Lower lobe of right lung (tissue), 2 donors: ENCODE results near the gene HCAR2. TPM values are rescaled to one million over a fixed set of nuclear protein-coding genes. Genes with fewer than 3 reads are reported as not detected.
"Not testable (repeated sequence)": the region's sequence is repeated elsewhere in the genome, so short reads cannot be mapped to it uniquely, and the experiment has no call there.

Experiments
- ATAC-seq, 2 donors: fragments of 200-7000 bp; cut with Tn5 transposase; one replicate each; pipeline ENCODE4 v1.9.1; 2020 to 2022; ENCODE audit warnings: mild to moderate bottlenecking in 2 of 2, moderate library complexity in 2 of 2
- DNase-seq: peaks from one replicate; pipeline ENCODE4 v3.0.0-alpha.2; 2020
- H3K27ac ChIP-seq: fragments of 200-600 bp; one replicate; pipeline ENCODE4 v1.8.0; 2022
- H3K27me3 ChIP-seq: fragments of 200-600 bp; one replicate; pipeline ENCODE4 v1.8.0; 2022; ENCODE audit warnings: low read depth
- H3K36me3 ChIP-seq: fragments of 200-600 bp; one replicate; pipeline ENCODE4 v1.8.0; 2022; ENCODE audit warnings: mild to moderate bottlenecking
- H3K4me1 ChIP-seq: fragments of 200-600 bp; one replicate; pipeline ENCODE4 v1.8.0; 2022
- H3K4me3 ChIP-seq: fragments of 200-600 bp; one replicate; pipeline ENCODE4 v1.8.0; 2022; ENCODE audit warnings: mild to moderate bottlenecking
- H3K9me3 ChIP-seq: fragments of 200-600 bp; one replicate; pipeline ENCODE4 v1.8.0; 2022
- intact Hi-C: fragments of 100-400 bp; cut with DNase I; formaldehyde crosslinking; loops from one replicate; pipeline ENCODE4 v1.11.0; 2022
- total RNA-seq: library from RNA; stranded (reverse); fragmentation: NEBNext Ultra II Directional; extraction: Animal tissue kit (Norgen Biotek cat#: 25700); gene quantifications from one replicate; pipeline ENCODE4 v1.2.1, GENCODE V29; 2021
- TF ChIP-seq, protein P1 (sequence below): fragments of 200-600 bp; IDR thresholded peaks from one replicate; pipeline ENCODE4 v1.8.0; 2022; ENCODE audit warnings: antibody characterized with exemption, mild to moderate bottlenecking
- donor health status: DM: no; HTN: yes; CAD: no; lungs with severe emphysema.

Gene HCAR2
- total RNA-seq, 1 donor from 2014 or later, result 26.2 TPM

DNA sequence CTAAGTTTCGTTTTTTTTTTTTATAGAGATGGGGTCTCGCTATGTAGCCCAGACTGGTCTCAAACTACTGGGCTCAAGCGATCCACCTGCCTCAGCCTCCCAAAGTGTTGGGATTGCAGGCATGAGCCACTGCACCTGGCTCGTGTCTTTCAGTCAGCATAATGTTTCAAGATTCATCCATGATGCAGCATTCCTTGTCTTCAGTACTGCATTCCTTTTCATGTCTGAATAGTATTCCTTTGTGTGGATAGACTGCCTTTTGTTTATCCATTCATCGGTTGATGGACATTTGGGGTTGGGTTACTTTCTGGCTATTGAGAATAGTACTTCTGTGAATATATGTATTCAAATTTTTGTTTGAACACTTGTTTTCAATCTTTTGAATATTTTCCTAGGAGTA lies 37.4 kb downstream of the HCAR2 start:
- Histone ChIP-seq H3K27me3 (no peaks in the 10 kb centered on the region), H3K4me1 (no peaks in the 10 kb centered on the region), H3K27ac (no peak overlapping the region), H3K4me3 (no peak overlapping the region), H3K36me3 (no peaks in the 10 kb centered on the region), H3K9me3 (no peaks in the 10 kb centered on the region)
- ATAC-seq (no peak), DNase-seq (no peak)
- TF ChIP-seq, protein P1, sequence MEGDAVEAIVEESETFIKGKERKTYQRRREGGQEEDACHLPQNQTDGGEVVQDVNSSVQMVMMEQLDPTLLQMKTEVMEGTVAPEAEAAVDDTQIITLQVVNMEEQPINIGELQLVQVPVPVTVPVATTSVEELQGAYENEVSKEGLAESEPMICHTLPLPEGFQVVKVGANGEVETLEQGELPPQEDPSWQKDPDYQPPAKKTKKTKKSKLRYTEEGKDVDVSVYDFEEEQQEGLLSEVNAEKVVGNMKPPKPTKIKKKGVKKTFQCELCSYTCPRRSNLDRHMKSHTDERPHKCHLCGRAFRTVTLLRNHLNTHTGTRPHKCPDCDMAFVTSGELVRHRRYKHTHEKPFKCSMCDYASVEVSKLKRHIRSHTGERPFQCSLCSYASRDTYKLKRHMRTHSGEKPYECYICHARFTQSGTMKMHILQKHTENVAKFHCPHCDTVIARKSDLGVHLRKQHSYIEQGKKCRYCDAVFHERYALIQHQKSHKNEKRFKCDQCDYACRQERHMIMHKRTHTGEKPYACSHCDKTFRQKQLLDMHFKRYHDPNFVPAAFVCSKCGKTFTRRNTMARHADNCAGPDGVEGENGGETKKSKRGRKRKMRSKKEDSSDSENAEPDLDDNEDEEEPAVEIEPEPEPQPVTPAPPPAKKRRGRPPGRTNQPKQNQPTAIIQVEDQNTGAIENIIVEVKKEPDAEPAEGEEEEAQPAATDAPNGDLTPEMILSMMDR, result no peak
- intact Hi-C loops, result no loop called here

GRCh38 chr12:122665349-122665748 lies 37.8 kb downstream of the HCAR2 start:
- Histone ChIP-seq H3K4me1 (no peaks in the 10 kb centered on the region), H3K9me3 (no peaks in the 10 kb centered on the region), H3K36me3 (no peaks in the 10 kb centered on the region), H3K27me3 (no peaks in the 10 kb centered on the region), H3K27ac (no peak overlapping the region), H3K4me3 (no peak overlapping the region)
- intact Hi-C loops, result no loop called here
- TF ChIP-seq, protein P1, result no peak
- DNase-seq (no peak), ATAC-seq (no peak)

DNA sequence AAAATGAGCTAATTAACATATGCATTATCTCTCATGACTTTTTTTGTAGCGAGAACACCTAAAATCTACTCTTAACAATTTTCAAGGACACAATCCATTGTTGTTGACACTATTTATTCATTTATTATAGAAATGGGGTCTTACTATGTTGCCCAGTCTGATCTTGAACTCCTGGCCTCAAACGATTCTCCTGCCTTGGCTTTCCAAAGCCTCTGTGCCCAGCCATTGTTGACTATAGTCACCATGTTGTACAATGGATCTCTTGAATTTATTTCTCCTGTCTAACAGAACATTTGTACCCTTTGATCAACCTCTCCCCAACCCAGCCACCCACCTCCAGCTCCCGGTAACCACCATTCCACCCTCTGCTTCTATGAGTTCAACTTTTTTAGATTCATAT lies 41.2 kb downstream of the HCAR2 start:
- ATAC-seq (no peak), DNase-seq (no peak)
- intact Hi-C loops, result no loop called here
- no peak overlapping the region for H3K4me3 ChIP-seq
- H3K27me3 ChIP-seq, result no peaks in the 10 kb centered on the region
- TF ChIP-seq, protein P1, result no peak
- no peaks in the 10 kb centered on the region for H3K36me3 ChIP-seq
- no peaks in the 10 kb centered on the region for H3K4me1 ChIP-seq
- no peaks in the 10 kb centered on the region for H3K9me3 ChIP-seq
- H3K27ac ChIP-seq, result no peak overlapping the region

DNA sequence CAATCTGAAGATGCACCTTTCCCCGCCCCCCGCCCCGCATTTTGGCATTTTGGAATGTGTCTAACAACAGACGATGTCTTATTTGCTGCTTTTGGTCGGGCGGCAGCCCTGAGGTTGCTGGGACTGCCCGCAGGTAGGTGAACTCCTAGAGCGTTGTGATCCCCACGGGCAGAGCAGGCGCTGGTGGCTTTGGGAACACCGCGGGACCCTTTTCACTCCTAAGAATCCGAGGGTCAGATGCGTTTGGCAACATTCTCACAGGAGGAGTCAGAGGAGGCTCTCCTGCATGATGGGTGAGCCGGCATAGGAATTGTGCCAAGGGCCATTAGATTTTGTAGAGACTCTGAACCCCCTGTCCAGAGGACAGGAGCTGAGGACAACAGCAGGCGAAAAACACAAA lies 41.9 kb downstream of the HCAR2 start:
- no peaks in the 10 kb centered on the region for H3K36me3 ChIP-seq
- H3K4me3 ChIP-seq, result no peak overlapping the region
- no peaks in the 10 kb centered on the region for H3K4me1 ChIP-seq
- no peaks in the 10 kb centered on the region for H3K27me3 ChIP-seq
- H3K9me3 ChIP-seq, result no peaks in the 10 kb centered on the region
- ATAC-seq, result no peak
- H3K27ac ChIP-seq, result no peak overlapping the region
- no peak for DNase-seq
- intact Hi-C loops, result no loop called here
- TF ChIP-seq, protein P1, result no peak

- Histone ChIP-seq H3K36me3 (no peaks in the 10 kb centered on the region), H3K27ac (no peak overlapping the region), H3K4me3 (no peak overlapping the region), H3K4me1 (no peaks in the 10 kb centered on the region), H3K27me3 (no peaks in the 10 kb centered on the region), H3K9me3 (no peaks in the 10 kb centered on the region)
- no peak for DNase-seq
- TF ChIP-seq, protein P1, result no peak
- intact Hi-C loops, result no loop called here
- ATAC-seq, result peak in 1 of 2 donors; percentile 57
Measured at GRCh38 chr12:122659579-122659978, 43.6 kb downstream of the HCAR2 start.

DNA sequence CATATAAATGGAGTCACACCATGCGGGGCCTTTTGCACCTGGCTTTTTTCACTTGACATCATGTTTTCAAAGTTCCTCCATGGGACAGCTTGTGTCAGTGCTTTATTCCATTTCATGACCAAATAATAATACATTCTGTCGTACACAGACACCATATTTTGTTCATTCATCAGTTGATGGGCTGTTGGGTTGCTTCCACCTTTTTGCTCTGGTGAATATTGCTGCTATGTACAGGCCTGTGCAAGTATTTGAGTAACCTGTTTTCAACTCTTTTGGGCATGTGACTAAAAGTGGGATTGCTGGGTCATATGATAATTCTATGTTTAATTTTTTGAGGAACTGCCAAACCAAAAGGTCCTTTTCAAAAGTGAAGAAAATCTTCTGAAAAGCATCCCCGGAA lies 46.9 kb downstream of the HCAR2 start:
- intact Hi-C loops, result no loop called here
- TF ChIP-seq, protein P1, result no peak
- Histone ChIP-seq H3K4me1 (no peaks in the 10 kb centered on the region), H3K27me3 (no peaks in the 10 kb centered on the region), H3K27ac (no peak overlapping the region), H3K9me3 (no peaks in the 10 kb centered on the region), H3K36me3 (no peaks in the 10 kb centered on the region), H3K4me3 (no peak overlapping the region)
- DNase-seq (no peak), ATAC-seq (no peak)

DNA sequence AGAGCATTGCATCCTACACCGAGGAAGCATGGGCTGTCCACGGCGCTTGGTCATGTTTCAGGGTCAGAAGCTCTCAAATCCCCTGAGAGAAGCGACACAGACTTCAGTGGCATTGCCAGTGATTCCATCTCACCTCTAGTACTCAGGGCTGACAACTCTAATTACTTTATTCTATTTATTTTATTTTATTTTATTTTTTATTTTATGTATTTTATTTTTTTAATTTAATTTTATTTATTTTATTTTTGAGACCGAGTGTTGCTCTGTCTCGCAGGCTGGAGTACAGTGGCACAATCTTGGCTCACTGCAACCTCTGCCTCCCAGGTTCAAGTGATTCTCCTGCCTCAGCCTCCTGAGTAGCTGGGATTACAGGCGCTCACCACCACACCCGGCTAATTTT lies 49.9 kb downstream of the HCAR2 start:
- H3K4me1 ChIP-seq, H3K9me3 ChIP-seq, H3K4me3 ChIP-seq, ATAC-seq, H3K36me3 ChIP-seq, intact Hi-C loops, DNase-seq, H3K27ac ChIP-seq, H3K27me3 ChIP-seq: not testable (repeated sequence)
